MM.1S (cell line): ENCODE results near the gene PRSS33.

Source experiments
- DNase-seq: peaks from one replicate; pipeline ENCODE4 v3.0.0-alpha.2; 2015
- H2AFZ ChIP-seq: fragments of 300-600 bp; sonication (generic); 2 replicates; pipeline ENCODE4 v1.6.0; 2016; ENCODE audit warnings: antibody characterized with exemption, low read length
- H3F3A ChIP-seq: fragments of 300-600 bp; sonication (generic); 2 replicates; pipeline ENCODE4 v1.6.1; 2016; ENCODE audit warnings: mild to moderate bottlenecking, antibody characterized with exemption, low read length, moderate library complexity, mixed read lengths; ENCODE audit not compliant: insufficient read depth
- H3K27ac ChIP-seq: fragments of 300-600 bp; sonication (generic); 2 replicates; pipeline ENCODE4 v1.5.1; 2016; ENCODE audit warnings: mild to moderate bottlenecking, low read length
- H3K27me3 ChIP-seq: fragments of 300-600 bp; sonication (generic); replicated peaks from 2 replicates; pipeline ENCODE4 v1.6.0; 2016; ENCODE audit warnings: low read length; ENCODE audit not compliant: insufficient read depth
- H3K36me3 ChIP-seq: fragments of 300-600 bp; sonication (generic); replicated peaks from 2 replicates; pipeline ENCODE4 v1.6.1; 2016; ENCODE audit warnings: mild to moderate bottlenecking, low read length, mixed read lengths; ENCODE audit not compliant: insufficient read depth
- H3K4me1 ChIP-seq: fragments of 300-600 bp; sonication (generic); 2 replicates; pipeline ENCODE4 v1.6.1; 2016; ENCODE audit warnings: low read length, mixed read lengths
- H3K4me2 ChIP-seq: fragments of 300-600 bp; sonication (generic); 2 replicates; pipeline ENCODE4 v1.6.0; 2016; ENCODE audit warnings: low read depth, low read length
- H3K4me3 ChIP-seq: fragments of 300-600 bp; sonication (generic); 2 replicates; pipeline ENCODE4 v1.5.1; 2016; ENCODE audit warnings: low read length, mixed read lengths
- H3K79me2 ChIP-seq: fragments of 300-600 bp; sonication (generic); 2 replicates; pipeline ENCODE4 v1.6.1; 2016; ENCODE audit warnings: mixed run types, low read length, mixed read lengths
- H3K9ac ChIP-seq: fragments of 300-600 bp; sonication (generic); 2 replicates; pipeline ENCODE4 v1.6.1; 2016; ENCODE audit warnings: low read length, mixed read lengths
- H3K9me2 ChIP-seq: fragments of 300-600 bp; sonication (generic); replicated peaks from 2 replicates; pipeline ENCODE4 v1.6.1; 2016; ENCODE audit warnings: mild to moderate bottlenecking, low read length, mixed read lengths; ENCODE audit not compliant: insufficient read depth
- H3K9me3 ChIP-seq: fragments of 300-600 bp; sonication (generic); replicated peaks from 2 replicates; pipeline ENCODE4 v1.6.1; 2016; ENCODE audit warnings: mild to moderate bottlenecking, low read length, mixed read lengths; ENCODE audit not compliant: insufficient read depth
- H4K20me1 ChIP-seq: fragments of 300-600 bp; sonication (generic); 2 replicates; pipeline ENCODE4 v1.6.1; 2016; ENCODE audit warnings: mild to moderate bottlenecking, low read length, moderate library complexity, mixed read lengths; ENCODE audit not compliant: insufficient read depth
- CTCF ChIP-seq: fragments of 300-600 bp; sonication (generic); IDR thresholded peaks from 2 replicates; pipeline ENCODE4 v1.5.1; 2016; ENCODE audit warnings: antibody characterized with exemption, low read length, mixed read lengths
- EZH2 ChIP-seq: fragments of 300-600 bp; sonication (generic); optimal IDR thresholded peaks from 2 replicates; pipeline ENCODE3; 2017; ENCODE audit warnings: low read depth, mild to moderate bottlenecking, antibody characterized with exemption, low read length, mixed read lengths
- EZH2phosphoT487 ChIP-seq: fragments of 300-600 bp; sonication (generic); IDR thresholded peaks from 2 replicates; pipeline ENCODE4 v1.6.1; 2018; ENCODE audit warnings: antibody characterized with exemption, low read length

PRSS33 gene

GRCh38 chr16:2776500-2777139 is 10.7 kb downstream of the PRSS33 start:
- no peaks in the 10 kb centered on the region for H3K9me3 ChIP-seq
- no peaks in the 10 kb centered on the region for H3K36me3 ChIP-seq
- peak overlapping the region; percentile 79 for H3K9ac ChIP-seq
- H3K27me3 ChIP-seq: no peaks in the 10 kb centered on the region
- H3K79me2 ChIP-seq: peaks cover 37% of the 10 kb centered on the region
- H3K27ac ChIP-seq: no peak overlapping the region
- H3K9me2 ChIP-seq: no peaks in the 10 kb centered on the region
- peak; percentile 36 for DNase-seq
- no peaks in the 10 kb centered on the region for H4K20me1 ChIP-seq
- H3F3A ChIP-seq: 0 out of 2 replicates have a peak, but pooled peaks cover 13% of the 10 kb centered on the region
- peak overlapping the region; percentile 99 for H3K4me3 ChIP-seq
- H2AFZ ChIP-seq: peak overlapping the region; percentile 86
- peaks cover 14% of the 10 kb centered on the region; the same call in 1 of the 2 replicates for H3K4me1 ChIP-seq
- peak overlapping the region; percentile 81 for H3K4me2 ChIP-seq
- TF ChIP-seq EZH2phosphoT487: no peak
- no peak for TF ChIP-seq CTCF
- no peak for TF ChIP-seq EZH2

- H3K4me2 ChIP-seq: peak overlapping the region; percentile 81
- H3K4me1 ChIP-seq: peaks cover 14% of the 10 kb centered on the region; the same call in 1 of the 2 replicates
- peak overlapping the region; percentile 79; the same call in 1 of the 2 replicates for H3K9ac ChIP-seq
- H3K9me2 ChIP-seq: no peaks in the 10 kb centered on the region
- H3K4me3 ChIP-seq: peak overlapping the region; percentile 99
- no peak overlapping the region for H3K27ac ChIP-seq
- no peaks in the 10 kb centered on the region for H3K9me3 ChIP-seq
- H4K20me1 ChIP-seq: no peaks in the 10 kb centered on the region
- H2AFZ ChIP-seq: no peak overlapping the region
- peaks cover 19% of the 10 kb centered on the region; the same call in 1 of the 2 replicates for H3F3A ChIP-seq
- 0 out of 2 replicates have a peak, but pooled peaks cover 3% of the 10 kb centered on the region for H3K36me3 ChIP-seq
- no peak for TF ChIP-seq EZH2
- TF ChIP-seq CTCF: no peak
- TF ChIP-seq EZH2phosphoT487: no peak
- H3K79me2 ChIP-seq: peaks cover 37% of the 10 kb centered on the region
- no peak for DNase-seq
- H3K27me3 ChIP-seq: no peaks in the 10 kb centered on the region
Observed at GRCh38 chr16:2775765-2776499, 11.4 kb downstream of the PRSS33 start.

- no peaks in the 10 kb centered on the region for H3K9me3 ChIP-seq
- 0 out of 2 replicates have a peak, but pooled peaks cover 3% of the 10 kb centered on the region for H3K36me3 ChIP-seq
- H3K9me2 ChIP-seq: no peaks in the 10 kb centered on the region
- no peak overlapping the region for H3K4me3 ChIP-seq
- TF ChIP-seq CTCF (no peak), EZH2phosphoT487 (no peak), EZH2 (no peak)
- no peak for DNase-seq
- H4K20me1 ChIP-seq: no peaks in the 10 kb centered on the region
- H3K27me3 ChIP-seq: no peaks in the 10 kb centered on the region
- no peak overlapping the region for H3K27ac ChIP-seq
- H3K4me1 ChIP-seq: peaks cover 14% of the 10 kb centered on the region; the same call in 1 of the 2 replicates
- H2AFZ ChIP-seq: no peak overlapping the region
- H3K9ac ChIP-seq: no peak overlapping the region
- H3K4me2 ChIP-seq: peak overlapping the region; percentile 81; the same call in 1 of the 2 replicates
- H3K79me2 ChIP-seq: peaks cover 37% of the 10 kb centered on the region
- peaks cover 19% of the 10 kb centered on the region; the same call in 1 of the 2 replicates for H3F3A ChIP-seq
Observed at GRCh38 chr16:2775131-2775716, 12.1 kb downstream of the PRSS33 start.
